IMR-90 (cell line): Measurements from ENCODE around the gene MED22. TPM values are rescaled to one million over a fixed set of nuclear protein-coding genes. Genes with fewer than 3 reads are reported as not detected.

ENCODE experiments used
- ATAC-seq: fragments of 200-7000 bp; cut with Tn5 transposase; 2 replicates; pipeline ENCODE4 v1.9.1; 2020; ENCODE audit warnings: low read depth, mild to moderate bottlenecking, moderate library complexity
- BruUV-seq: library from RNA; stranded (reverse); fragments of 400-500 nt; replicated peaks from 2 replicates; lab custom pipeline; 2021; lab: Mats Ljungman, UMichigan
- CTCF ChIA-PET: fragments of 300-600 bp; formaldehyde crosslinking; extraction: SDS; loops from one replicate; lab custom pipeline; 2021; ENCODE audit warnings: antibody characterized with exemption; lab: Yijun Ruan, JAX
- POLR2A ChIA-PET: fragments of 300-600 bp; sonication (Branson Sonifier 250); formaldehyde crosslinking; loops from one replicate; lab custom pipeline; 2022; ENCODE audit warnings: antibody characterized with exemption; ENCODE audit not compliant: unreplicated experiment; lab: Charles Lee
- DNase-seq: peaks from one replicate; pipeline ENCODE4 v3.0.0; 2013
- H2AFZ ChIP-seq: replicated peaks from 2 replicates; pipeline ENCODE3; 2013; ENCODE audit warnings: low read length, mild to moderate bottlenecking; ENCODE audit not compliant: poor library complexity
- H2AK5ac ChIP-seq: 2 replicates; pipeline ENCODE4 v1.6.1; 2013; ENCODE audit warnings: low read depth, low read length, inconsistent platforms
- H2AK9ac ChIP-seq: replicated peaks from 2 replicates; pipeline ENCODE3; 2013; ENCODE audit warnings: mild to moderate bottlenecking, low read depth, low read length, moderate library complexity; ENCODE audit not compliant: poor library complexity
- H2BK120ac ChIP-seq: 2 replicates; pipeline ENCODE4 v1.6.1; 2013; ENCODE audit warnings: low read depth, low read length, inconsistent platforms
- H2BK15ac ChIP-seq: 3 replicates; pipeline ENCODE4 v1.6.1; 2013; ENCODE audit warnings: low read depth, low read length, inconsistent platforms
- H2BK20ac ChIP-seq: 2 replicates; pipeline ENCODE4 v1.6.1; 2013; ENCODE audit warnings: low read depth, mild to moderate bottlenecking, inconsistent platforms, low read length, moderate library complexity
- H2BK5ac ChIP-seq: 2 replicates; pipeline ENCODE4 v1.6.1; 2013; ENCODE audit warnings: mild to moderate bottlenecking, low read depth, low read length, inconsistent platforms; ENCODE audit not compliant: poor library complexity, severe bottlenecking
- H3K14ac ChIP-seq: replicated peaks from 2 replicates; pipeline ENCODE4 v1.6.1; 2013; ENCODE audit warnings: low read depth, low read length, inconsistent platforms
- H3K18ac ChIP-seq: 2 replicates; pipeline ENCODE4 v1.6.1; 2013; ENCODE audit warnings: low read depth, low read length, control low read depth
- H3K23ac ChIP-seq: 2 replicates; pipeline ENCODE4 v1.6.1; 2013; ENCODE audit warnings: low read depth, low read length, inconsistent platforms
- H3K27ac ChIP-seq: 2 replicates; pipeline ENCODE4 v1.5.1; 2013; ENCODE audit warnings: mild to moderate bottlenecking, control low read depth, low read length; ENCODE audit not compliant: insufficient read depth
- H3K27me3 ChIP-seq: 2 replicates; pipeline ENCODE4 v1.6.1; 2013; ENCODE audit warnings: low read length; ENCODE audit not compliant: control insufficient read depth, insufficient read depth
- H3K36me3 ChIP-seq: 2 replicates; pipeline ENCODE4 v1.6.1; 2013; ENCODE audit warnings: low read length, mixed read lengths; ENCODE audit not compliant: control insufficient read depth, insufficient read depth
- H3K4ac ChIP-seq: 2 replicates; pipeline ENCODE4 v1.6.1; 2013; ENCODE audit warnings: low read depth, low read length, inconsistent platforms
- H3K4me1 ChIP-seq: 2 replicates; pipeline ENCODE4 v1.6.1; 2013; ENCODE audit warnings: low read length, mixed read lengths; ENCODE audit not compliant: control insufficient read depth, insufficient read depth
- H3K4me2 ChIP-seq: 2 replicates; pipeline ENCODE4 v1.6.1; 2013; ENCODE audit warnings: low read depth, mild to moderate bottlenecking, control low read depth, low read length, moderate library complexity
- H3K4me3 ChIP-seq: 2 replicates; pipeline ENCODE4 v1.5.1; 2013; ENCODE audit warnings: low read depth, mild to moderate bottlenecking, control low read depth, low read length, moderate library complexity; ENCODE audit not compliant: insufficient read depth
- H3K56ac ChIP-seq: 2 replicates; pipeline ENCODE4 v1.6.1; 2013; ENCODE audit warnings: low read length, inconsistent platforms; ENCODE audit not compliant: insufficient read depth; ENCODE audit errors: extremely low read depth
- H3K79me1 ChIP-seq, 2 experiments: 2 replicates each; pipeline ENCODE4 v1.6.1; 2013; ENCODE audit warnings: low read length in 2 of 2, inconsistent platforms in 1 of 2, low read depth in 1 of 2
- H3K9ac ChIP-seq: 2 replicates; pipeline ENCODE4 v1.6.1; 2013; ENCODE audit warnings: low read depth, low read length, control low read depth
- H3K9me1 ChIP-seq: 2 replicates; pipeline ENCODE4 v1.6.1; 2013; ENCODE audit warnings: low read length, inconsistent platforms; ENCODE audit not compliant: insufficient read depth
- H3K9me3 ChIP-seq: 2 replicates; pipeline ENCODE4 v1.6.1; 2013; ENCODE audit warnings: low read length; ENCODE audit not compliant: control insufficient read depth, insufficient read depth
- H4K20me1 ChIP-seq: 2 replicates; pipeline ENCODE4 v1.6.1; 2013; ENCODE audit warnings: low read length, inconsistent platforms; ENCODE audit not compliant: insufficient read depth
- H4K5ac ChIP-seq: 2 replicates; pipeline ENCODE4 v1.6.1; 2013; ENCODE audit warnings: mild to moderate bottlenecking, low read depth, low read length, control low read depth
- H4K8ac ChIP-seq, 2 experiments: 2 replicates each; pipeline ENCODE4 v1.6.1; 2013; ENCODE audit warnings: low read depth in 2 of 2, low read length in 2 of 2, control low read depth in 1 of 2, inconsistent platforms in 1 of 2
- H4K91ac ChIP-seq: 2 replicates; pipeline ENCODE4 v1.6.1; 2013; ENCODE audit warnings: low read depth, low read length, inconsistent platforms; ENCODE audit not compliant: insufficient read depth
- BHLHE40 ChIP-seq: fragments of 150-350 bp; IDR thresholded peaks from 2 replicates; pipeline ENCODE4 v1.6.1; 2016; ENCODE audit warnings: mild to moderate bottlenecking, low read depth, low read length
- CEBPB ChIP-seq: IDR thresholded peaks from 2 replicates; pipeline ENCODE4 v1.6.1; 2012; ENCODE audit warnings: low read depth, low read length, improper control_type of control experiment
- CHD1 ChIP-seq: IDR thresholded peaks from 2 replicates; pipeline ENCODE4 v1.6.1; 2012; ENCODE audit warnings: low read depth, low read length, improper control_type of control experiment
- FOS ChIP-seq: fragments of 150-350 bp; IDR thresholded peaks from 2 replicates; pipeline ENCODE4 v1.6.1; 2016; ENCODE audit warnings: low read depth, low read length
- MAZ ChIP-seq: IDR thresholded peaks from 2 replicates; pipeline ENCODE4 v1.6.1; 2012; ENCODE audit warnings: low read depth, mild to moderate bottlenecking, low read length, improper control_type of control experiment, moderate library complexity, borderline replicate concordance
- MXI1 ChIP-seq: IDR thresholded peaks from 2 replicates; pipeline ENCODE4 v1.6.1; 2012; ENCODE audit warnings: low read depth, mild to moderate bottlenecking, low read length, moderate library complexity, borderline replicate concordance
- POLR2A ChIP-seq: IDR thresholded peaks from 2 replicates; pipeline ENCODE4 v1.6.1; 2012; ENCODE audit warnings: mild to moderate bottlenecking, low read depth, low read length
- RAD21 ChIP-seq: IDR thresholded peaks from 2 replicates; pipeline ENCODE4 v1.6.1; 2012; ENCODE audit warnings: low read length, improper control_type of control experiment
- RFX5 ChIP-seq: IDR thresholded peaks from 2 replicates; pipeline ENCODE4 v1.8.0; 2012; ENCODE audit warnings: low read depth, mild to moderate bottlenecking, low read length, moderate library complexity
- SMC3 ChIP-seq: fragments of 150-350 bp; IDR thresholded peaks from 2 replicates; pipeline ENCODE4 v1.6.1; 2016; ENCODE audit warnings: low read depth, mild to moderate bottlenecking, antibody characterized with exemption, low read length, moderate library complexity
- WGBS, 2 experiments: methylation state at CpG; one replicate each; pipeline versions ENCODE4 v1.1.5 to v1.1.7; 2013; ENCODE audit warnings: missing lambda C conversion rate in 2 of 2; ENCODE audit not compliant: insufficient read length in 1 of 2; ENCODE audit errors: extremely low coverage in 2 of 2; 5-methylcytosine and 5-hydroxymethylcytosine counted together
- dilution Hi-C: fragments of 300-500 bp; cut with HindIII; formaldehyde crosslinking; loops from one replicate; pipeline ENCODE4 v1.14.3; 2018; ENCODE audit warnings: low sequenced_read_pairs; ENCODE audit not compliant: unreplicated experiment
- in situ Hi-C: fragments of 300-500 bp; cut with MboI; formaldehyde crosslinking; loops from 3 replicates; pipeline ENCODE4 v1.14.3; 2019; ENCODE audit warnings: low sequenced_read_pairs, inconsistent platforms, mixed read lengths
- intact Hi-C: fragments of 100-400 bp; cut with micrococcal nuclease; formaldehyde crosslinking; loops from 2 replicates; pipeline ENCODE4 v1.10.0; 2022
- polyA plus RNA-seq, 3 experiments: library from polyadenylated mRNA; depleted of rRNA; stranded (reverse); fragments of >200 nt; gene quantifications; 2 replicates each; pipeline ENCODE4 v1.2.3, GENCODE V29; 2012; ENCODE audit warnings: low replicate concordance in 1 of 3
- total RNA-seq: library from RNA; depleted of rRNA; stranded (reverse); fragments of >200 nt; gene quantifications from 2 replicates; pipeline ENCODE4 v1.2.3, GENCODE V29; 2012
- TF ChIP-seq, protein P1 (sequence below): fragments of 150-350 bp; IDR thresholded peaks from 2 replicates; pipeline ENCODE4 v1.6.1; 2016; ENCODE audit warnings: low read depth, mild to moderate bottlenecking, low read length, moderate library complexity, borderline replicate concordance
- TF ChIP-seq, protein P2 (sequence below): conservative IDR thresholded peaks from 2 replicates; pipeline ENCODE4 v1.5.1; 2012; ENCODE audit warnings: mild to moderate bottlenecking, low read depth, low read length, improper control_type of control experiment

MED22 gene
- total and polyA plus RNA-seq, 2 of the 4 experiments (the other 2 are of a cell fraction), result 7.9 to 28.3 TPM

DNA sequence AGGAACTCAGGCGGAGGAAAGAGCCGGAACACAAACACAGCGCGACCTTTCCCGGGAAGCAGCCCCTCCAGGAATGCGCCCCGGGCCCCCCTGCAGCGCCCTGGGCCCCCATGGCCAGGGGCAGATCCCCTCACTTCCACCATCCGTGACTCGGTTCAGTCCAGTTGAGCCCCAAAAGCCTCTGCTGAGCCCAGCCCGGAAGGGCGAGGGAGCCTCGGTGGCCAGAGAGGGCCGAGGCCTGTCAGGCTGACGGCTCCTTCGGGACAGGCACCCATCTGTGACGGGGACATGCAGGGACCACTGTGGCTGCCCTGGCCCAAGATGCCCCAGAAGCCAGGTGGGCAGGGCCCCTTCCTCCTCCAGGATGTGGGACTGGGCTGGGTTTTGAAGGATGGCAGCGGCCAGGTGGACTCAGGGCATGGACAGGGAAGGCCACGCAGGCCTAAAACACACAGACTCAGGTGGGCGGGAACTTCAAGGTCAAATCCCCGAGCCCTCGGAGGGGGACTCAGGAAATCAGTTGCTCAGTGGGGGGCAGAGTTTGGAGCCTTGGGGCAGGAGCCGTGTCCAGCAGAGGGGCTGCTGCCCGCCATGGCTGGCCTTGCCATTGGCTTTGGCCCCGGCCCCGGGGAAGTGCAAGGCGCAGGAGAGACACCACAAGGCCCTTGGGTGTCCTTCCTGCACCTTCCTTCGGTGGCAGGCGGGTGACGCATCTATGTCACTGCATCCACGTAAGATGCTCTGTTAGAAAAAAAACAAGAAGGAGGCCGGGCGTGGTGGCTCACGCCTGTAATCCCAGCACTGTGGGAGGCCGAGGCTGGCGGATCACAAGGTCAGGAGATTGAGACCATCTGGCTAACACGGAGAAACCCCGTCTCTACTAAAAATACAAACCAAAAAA, 43.2 kb downstream of the MED22 start (continued):
- TF ChIP-seq, protein P1, sequence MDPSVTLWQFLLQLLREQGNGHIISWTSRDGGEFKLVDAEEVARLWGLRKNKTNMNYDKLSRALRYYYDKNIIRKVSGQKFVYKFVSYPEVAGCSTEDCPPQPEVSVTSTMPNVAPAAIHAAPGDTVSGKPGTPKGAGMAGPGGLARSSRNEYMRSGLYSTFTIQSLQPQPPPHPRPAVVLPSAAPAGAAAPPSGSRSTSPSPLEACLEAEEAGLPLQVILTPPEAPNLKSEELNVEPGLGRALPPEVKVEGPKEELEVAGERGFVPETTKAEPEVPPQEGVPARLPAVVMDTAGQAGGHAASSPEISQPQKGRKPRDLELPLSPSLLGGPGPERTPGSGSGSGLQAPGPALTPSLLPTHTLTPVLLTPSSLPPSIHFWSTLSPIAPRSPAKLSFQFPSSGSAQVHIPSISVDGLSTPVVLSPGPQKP, result no peak

DNA sequence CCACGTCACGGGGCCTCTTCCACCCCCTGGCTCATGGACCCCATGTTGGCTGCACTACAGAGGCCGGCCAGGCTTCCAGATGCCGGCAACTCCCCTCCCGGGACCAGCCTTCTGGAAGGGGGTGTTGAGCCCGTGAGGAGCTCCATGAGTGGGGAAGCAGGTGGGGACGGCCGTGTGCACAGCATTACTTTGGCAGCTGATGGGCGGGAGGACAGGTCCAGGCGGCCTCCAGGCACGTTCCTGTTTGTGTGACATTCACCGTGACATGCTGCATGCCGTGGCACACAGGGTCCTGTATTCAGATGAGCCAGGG, 43.8 kb downstream of the MED22 start:
- no peak overlapping the region for H3K4me3 ChIP-seq
- no peak overlapping the region for H3K9ac ChIP-seq
- in situ Hi-C loops (no loop called here), dilution Hi-C loops (no loop called here), intact Hi-C loops (no loop called here)
- no peak for TF ChIP-seq MAZ
- TF ChIP-seq, protein P2, sequence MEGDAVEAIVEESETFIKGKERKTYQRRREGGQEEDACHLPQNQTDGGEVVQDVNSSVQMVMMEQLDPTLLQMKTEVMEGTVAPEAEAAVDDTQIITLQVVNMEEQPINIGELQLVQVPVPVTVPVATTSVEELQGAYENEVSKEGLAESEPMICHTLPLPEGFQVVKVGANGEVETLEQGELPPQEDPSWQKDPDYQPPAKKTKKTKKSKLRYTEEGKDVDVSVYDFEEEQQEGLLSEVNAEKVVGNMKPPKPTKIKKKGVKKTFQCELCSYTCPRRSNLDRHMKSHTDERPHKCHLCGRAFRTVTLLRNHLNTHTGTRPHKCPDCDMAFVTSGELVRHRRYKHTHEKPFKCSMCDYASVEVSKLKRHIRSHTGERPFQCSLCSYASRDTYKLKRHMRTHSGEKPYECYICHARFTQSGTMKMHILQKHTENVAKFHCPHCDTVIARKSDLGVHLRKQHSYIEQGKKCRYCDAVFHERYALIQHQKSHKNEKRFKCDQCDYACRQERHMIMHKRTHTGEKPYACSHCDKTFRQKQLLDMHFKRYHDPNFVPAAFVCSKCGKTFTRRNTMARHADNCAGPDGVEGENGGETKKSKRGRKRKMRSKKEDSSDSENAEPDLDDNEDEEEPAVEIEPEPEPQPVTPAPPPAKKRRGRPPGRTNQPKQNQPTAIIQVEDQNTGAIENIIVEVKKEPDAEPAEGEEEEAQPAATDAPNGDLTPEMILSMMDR, result no peak
- no peak for TF ChIP-seq CHD1
- TF ChIP-seq POLR2A, result no peak
- TF ChIP-seq RAD21, result no peak
- TF ChIP-seq SMC3, result no peak
- TF ChIP-seq CEBPB, result no peak
- TF ChIP-seq MXI1, result no peak
- TF ChIP-seq FOS, result no peak
- TF ChIP-seq BHLHE40, result no peak
- TF ChIP-seq, protein P1, result no peak
- no peak for TF ChIP-seq RFX5
- H3K4me2 ChIP-seq, result no peak overlapping the region
- no CpG with 5 or more reads among the region's 13 CpGs for WGBS, 2 experiments
- H2BK15ac ChIP-seq, result no peak overlapping the region
- no peak overlapping the region for H2BK20ac ChIP-seq
- no peak overlapping the region for H2AFZ ChIP-seq
- ChIA-PET POLR2A (no interaction called here), CTCF (no interaction called here)
- no peak overlapping the region for H3K23ac ChIP-seq
- no peak overlapping the region for H4K91ac ChIP-seq
- no peak overlapping the region for H2AK9ac ChIP-seq
- no peak overlapping the region for H2BK120ac ChIP-seq
- no peaks in the 10 kb centered on the region for H3K9me1 ChIP-seq
- H3K18ac ChIP-seq, result no peak overlapping the region
- peaks cover 20% of the 10 kb centered on the region for H3K27me3 ChIP-seq
- H2BK5ac ChIP-seq, result no peak overlapping the region
- H2AK5ac ChIP-seq, result no peak overlapping the region
- no peak overlapping the region for H3K4ac ChIP-seq
- H4K20me1 ChIP-seq, result no peaks in the 10 kb centered on the region
- no TSS peak for BruUV-seq
- ATAC-seq, result no peak
- no peak overlapping the region for H3K27ac ChIP-seq
- no peaks in the 10 kb centered on the region for H3K4me1 ChIP-seq
- H4K5ac ChIP-seq, result no peak overlapping the region
- H4K8ac ChIP-seq, result no peak overlapping the region
- no peak overlapping the region for H3K56ac ChIP-seq
- no peaks in the 10 kb centered on the region for H3K36me3 ChIP-seq
- no peaks in the 10 kb centered on the region for H3K9me3 ChIP-seq
- DNase-seq, result no peak
- H3K79me1 ChIP-seq, result no peaks in the 10 kb centered on the region
- H3K14ac ChIP-seq, result no peak overlapping the region
